NB4 (cell line): Measurements from ENCODE around the gene GRHL1.

Source experiments
- CTCF ChIP-seq: IDR thresholded peaks from one replicate; pipeline ENCODE4 v1.5.1; 2012; ENCODE audit warnings: low read depth, low read length
- MAX ChIP-seq: IDR thresholded peaks from 2 replicates; pipeline ENCODE4 v1.6.1; 2011; ENCODE audit warnings: low read depth, low read length
- MYC ChIP-seq: IDR thresholded peaks from 2 replicates; pipeline ENCODE4 v1.6.1; 2011; ENCODE audit warnings: low read depth, low read length
- POLR2A ChIP-seq: IDR thresholded peaks from 2 replicates; pipeline ENCODE4 v1.6.1; 2011; ENCODE audit warnings: mild to moderate bottlenecking; ENCODE audit not compliant: insufficient read length; ENCODE audit errors: extremely low read depth

- TF ChIP-seq POLR2A, result no peak
- TF ChIP-seq CTCF, result no peak
- TF ChIP-seq MYC, result no peak
- no peak for TF ChIP-seq MAX
These were observed 20.4 kb downstream of the GRHL1 start for GRCh38 chr2:9971890-9972289.
